Thyroid gland (tissue), 4 donors: Measurements from ENCODE around the gene DRC3. TPM values are rescaled to one million over a fixed set of nuclear protein-coding genes. Genes with fewer than 3 reads are reported as not detected.

Experiments used
- DNase-seq, 2 donors: peaks; one replicate each; pipeline ENCODE4 v3.0.0-alpha.2; 2019
- H3K27ac ChIP-seq, 3 donors: fragments of 200-600 bp; sonication (generic); 1 replicate in 2 of 3; 2 replicates in 1 of 3; pipeline ENCODE4 v1.5.1; 2016 to 2019; ENCODE audit warnings: mild to moderate bottlenecking in 1 of 3, moderate library complexity in 1 of 3
- H3K27me3 ChIP-seq: fragments of 200-600 bp; sonication (generic); one replicate; pipeline ENCODE4 v1.5.1; 2019
- H3K36me3 ChIP-seq, 2 donors: fragments of 200-600 bp; sonication (generic); one replicate each; pipeline ENCODE4 v1.5.1; 2016 to 2019
- H3K4me1 ChIP-seq, 2 donors: fragments of 200-600 bp; sonication (generic); one replicate each; pipeline ENCODE4 v1.5.1; 2017 to 2019
- H3K4me3 ChIP-seq, 3 donors: fragments of 200-600 bp; sonication (generic); replicated peaks in 1 of 3; 1 replicate in 2 of 3; 2 replicates in 1 of 3; pipeline ENCODE4 v1.5.1; 2016; ENCODE audit warnings: mild to moderate bottlenecking in 1 of 3
- H3K9me3 ChIP-seq: fragments of 200-600 bp; sonication (generic); one replicate; pipeline ENCODE4 v1.5.1; 2017
- CTCF ChIP-seq, 6 experiments: fragments of 200-600 bp in 3 of 6; fragments of 450-650 bp in 3 of 6; sonication (generic) in 3 of 6; IDR thresholded peaks; one replicate each; pipeline ENCODE4 v1.5.1; 2016 to 2019; ENCODE audit warnings: antibody characterized with exemption in 6 of 6, mild to moderate bottlenecking in 2 of 6, inconsistent platforms in 1 of 6, moderate library complexity in 1 of 6
- POLR2A ChIP-seq, 2 donors: fragments of 450-650 bp; IDR thresholded peaks; one replicate each; pipeline ENCODE4 v1.6.1; 2017; ENCODE audit warnings: antibody characterized with exemption in 2 of 2, mild to moderate bottlenecking in 2 of 2, moderate library complexity in 1 of 2
- WGBS, 2 donors: methylation state at CpG; one replicate each; pipeline ENCODE4 v1.1.5; 2017; 5-methylcytosine and 5-hydroxymethylcytosine counted together
- intact Hi-C: fragments of 100-400 bp; cut with DNase I; formaldehyde crosslinking; loops from one replicate; pipeline ENCODE4 v1.15.1; 2023
- total RNA-seq, 4 donors: library from RNA; depleted of rRNA; stranded (reverse); fragments of >200 nt; gene quantifications; one replicate each; pipeline ENCODE4 v1.2.3, GENCODE V29; 2016

DRC3 gene
- total RNA-seq, 4 donors from 2014 or later, result 18.5 to 28.7 (median 23.4) TPM

DNA sequence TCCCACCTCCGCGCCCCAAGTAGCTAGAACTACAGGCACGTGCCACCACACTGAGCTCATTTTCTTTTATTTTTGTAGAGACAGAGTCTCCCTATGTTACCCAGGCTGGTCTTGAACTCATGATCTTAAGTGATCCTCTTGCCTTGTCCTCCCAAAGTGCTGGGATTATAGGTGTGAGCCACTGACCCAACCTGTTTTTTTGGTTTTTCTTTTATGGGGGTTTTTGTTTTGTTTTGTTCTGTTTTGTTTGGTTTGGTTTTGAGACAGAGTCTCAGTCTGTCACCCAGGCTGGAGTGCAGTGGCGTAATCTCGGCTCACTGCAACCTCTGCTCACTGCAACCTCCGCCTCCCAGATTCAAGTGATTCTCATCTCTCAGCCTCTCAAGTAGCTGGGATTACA is 82.9 kb downstream of the DRC3 start:
- TF ChIP-seq CTCF (IDR thresholded peaks at IDR 0.05) (no peak), POLR2A (IDR thresholded peaks at IDR 0.05) (no peak)
- no peaks in the 10 kb centered on the region for H3K9me3 ChIP-seq
- peaks cover 25 to 39% of the 10 kb centered on the region in 2 donors for H3K36me3 ChIP-seq
- H3K27me3 ChIP-seq, result no peaks in the 10 kb centered on the region
- intact Hi-C loops, result loop anchor here (10.0 kb wide), 1 partner anchor 61 kb away; no protein-coding TSS in a partner anchor
- H3K4me3 ChIP-seq, result no peak overlapping the region
- DNase-seq, result no peak
- H3K27ac ChIP-seq, result no peak overlapping the region
- WGBS, 2 donors, result 93 to 95% methylated on average over 6 of the region's 6 CpGs
- peaks cover 0 to 7% of the 10 kb centered on the region in 2 donors for H3K4me1 ChIP-seq

GRCh38 chr17:18056214-18056613 is 83.6 kb downstream of the DRC3 start:
- WGBS, 2 donors, result 89 to 97% methylated on average over 3 of the region's 3 CpGs
- Histone ChIP-seq H3K27ac (no peak overlapping the region), H3K9me3 (no peaks in the 10 kb centered on the region), H3K36me3 (peaks cover 25 to 44% of the 10 kb centered on the region in 2 donors), H3K4me1 (peaks cover 0 to 7% of the 10 kb centered on the region in 2 donors), H3K4me3 (no peak overlapping the region), H3K27me3 (no peaks in the 10 kb centered on the region)
- no peak for TF ChIP-seq CTCF (IDR thresholded peaks at IDR 0.05)
- TF ChIP-seq POLR2A (IDR thresholded peaks at IDR 0.05), result no peak
- intact Hi-C loops, result loop anchor here (10.0 kb wide), 1 partner anchor 61 kb away; no protein-coding TSS in a partner anchor
- no peak for DNase-seq

- 70 to 75% methylated on average over 5 of the region's 5 CpGs for WGBS, 2 donors
Observed at GRCh38 chr17:18059283-18059682, 86.6 kb downstream of the DRC3 start.

GRCh38 chr17:18064053-18064452 is 91.4 kb downstream of the DRC3 start:
- H3K36me3 ChIP-seq, result peaks cover 34 to 36% of the 10 kb centered on the region in 2 donors
- H3K27ac ChIP-seq, result no peak overlapping the region
- no peaks in the 10 kb centered on the region for H3K9me3 ChIP-seq
- WGBS, 2 donors, result 85 to 91% methylated on average over 2 of the region's 2 CpGs
- H3K4me3 ChIP-seq, result no peak overlapping the region
- DNase-seq, result no peak
- no peaks in the 10 kb centered on the region for H3K4me1 ChIP-seq
- TF ChIP-seq POLR2A (IDR thresholded peaks at IDR 0.05) (no peak), CTCF (IDR thresholded peaks at IDR 0.05) (no peak)
- no peaks in the 10 kb centered on the region for H3K27me3 ChIP-seq
- intact Hi-C loops, result no loop called here

More at GRCh38 chr17:18059283-18059682, 86.6 kb downstream of the DRC3 start:
- peaks cover 45 to 51% of the 10 kb centered on the region in 2 donors for H3K36me3 ChIP-seq
- H3K27me3 ChIP-seq, result no peaks in the 10 kb centered on the region
- no peaks in the 10 kb centered on the region for H3K9me3 ChIP-seq
- no peak overlapping the region for H3K27ac ChIP-seq
- H3K4me1 ChIP-seq, result no peaks in the 10 kb centered on the region
- H3K4me3 ChIP-seq, result no peak overlapping the region
- TF ChIP-seq POLR2A (IDR thresholded peaks at IDR 0.05) (no peak), CTCF (IDR thresholded peaks at IDR 0.05) (no peak)
- DNase-seq, result no peak
- intact Hi-C loops, result loop anchor here (10.0 kb wide), 1 partner anchor 64 kb away; no protein-coding TSS in a partner anchor

DNA sequence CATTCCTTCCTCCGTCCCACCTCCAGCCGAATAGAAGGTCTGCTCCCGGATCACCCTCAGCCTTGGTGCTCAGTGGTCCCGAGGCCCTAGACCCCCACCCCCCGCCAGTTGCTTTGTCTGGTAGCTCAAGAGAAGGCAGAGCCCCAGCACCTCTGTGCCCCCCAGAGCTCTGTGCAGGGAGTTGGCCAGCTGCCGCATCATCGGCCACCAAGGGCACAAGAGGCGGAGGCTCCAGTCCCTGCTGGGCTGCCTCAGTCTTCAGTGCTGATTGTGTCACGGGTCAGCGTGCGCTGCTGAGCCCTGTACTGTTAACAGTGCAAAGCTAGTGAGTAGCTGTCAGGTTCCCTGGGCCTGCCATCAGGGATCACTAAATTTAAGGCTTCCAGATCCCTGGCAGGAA is 92.9 kb downstream of the DRC3 start:
- no peak for TF ChIP-seq CTCF (IDR thresholded peaks at IDR 0.05)
- no peak for TF ChIP-seq POLR2A (IDR thresholded peaks at IDR 0.05)
- Histone ChIP-seq H3K27ac (no peak overlapping the region), H3K4me1 (no peaks in the 10 kb centered on the region), H3K36me3 (peaks cover 26 to 30% of the 10 kb centered on the region in 2 donors), H3K9me3 (no peaks in the 10 kb centered on the region), H3K4me3 (no peak overlapping the region), H3K27me3 (no peaks in the 10 kb centered on the region)
- DNase-seq, result no peak
- WGBS, 2 donors, result 91 to 97% methylated on average over 8 to 11 of the region's 11 CpGs
- intact Hi-C loops, result no loop called here

Other genes with a start within 250 kb of the DRC3 start
- 10 to 100 TPM; 44.6 to 89.4 (median 63.0) TPM for gene SREBF1, start 135.9 kb upstream of the DRC3 start, total RNA-seq
- gene TOM1L2, start 462 bp upstream of the DRC3 start, total RNA-seq, result 100 to 1,000 TPM; 138 to 881 (median 257) TPM
- gene ATPAF2, start 66.3 kb downstream of the DRC3 start, total RNA-seq, result 10 to 100 TPM; 28.1 to 40.1 (median 36.7) TPM
- gene GID4, start 66.5 kb downstream of the DRC3 start, total RNA-seq, result 10 to 100 TPM; 12.6 to 16.8 (median 13.5) TPM
- gene DRG2, start 115.1 kb downstream of the DRC3 start, total RNA-seq, result 10 to 100 TPM; 35.3 to 88.8 (median 59.2) TPM
- gene MYO15A, start 135.9 kb downstream of the DRC3 start, total RNA-seq, result 1 to 10 TPM; 1.3 to 3.6 (median 1.7) TPM
- gene ALKBH5, start 211.0 kb downstream of the DRC3 start, total RNA-seq, result 100 to 1,000 TPM; 123 to 169 (median 159) TPM